ENCODE measurements around the gene OPA1.
A peak's percentile ranks its signal among the peaks of the same experiment; 100 is the strongest.

The OPA1 gene

DNA sequence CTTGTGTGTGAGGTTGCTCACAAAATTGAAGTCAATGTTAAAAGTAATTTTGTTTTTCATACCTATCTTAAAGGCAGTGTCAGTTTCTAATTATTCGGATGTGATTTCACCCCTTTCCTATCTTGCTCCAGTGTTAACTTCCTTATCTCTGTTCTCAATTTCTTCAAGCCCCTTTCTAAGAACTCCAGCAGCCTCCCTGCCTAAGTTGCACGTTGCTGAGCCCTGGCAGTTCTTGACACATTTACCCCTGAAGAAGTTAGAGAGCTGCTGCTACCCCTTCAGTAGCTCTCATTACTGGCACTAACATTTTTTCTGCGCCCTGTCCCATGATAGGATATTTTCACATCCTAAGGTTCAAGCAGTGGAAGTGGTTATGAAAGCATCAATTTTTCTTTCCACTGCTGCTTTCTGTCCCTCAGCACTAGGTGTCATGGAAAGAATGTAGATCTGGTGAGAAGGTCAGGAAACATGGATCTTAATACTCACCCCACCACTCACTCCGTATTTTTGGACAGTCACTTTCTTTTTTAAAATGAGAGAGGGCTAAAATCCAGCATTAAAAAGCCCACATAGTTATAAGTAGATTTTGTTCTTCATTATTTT lies 62.9 kb downstream of the OPA1 start:
- no peak for DNase-seq

GRCh38 chr3:193656445-193656844 lies 63.4 kb downstream of the OPA1 start:
- DNase-seq: no peak

GRCh38 chr3:193656878-193657282 lies 63.9 kb downstream of the OPA1 start:
- DNase-seq: no peak

DNA sequence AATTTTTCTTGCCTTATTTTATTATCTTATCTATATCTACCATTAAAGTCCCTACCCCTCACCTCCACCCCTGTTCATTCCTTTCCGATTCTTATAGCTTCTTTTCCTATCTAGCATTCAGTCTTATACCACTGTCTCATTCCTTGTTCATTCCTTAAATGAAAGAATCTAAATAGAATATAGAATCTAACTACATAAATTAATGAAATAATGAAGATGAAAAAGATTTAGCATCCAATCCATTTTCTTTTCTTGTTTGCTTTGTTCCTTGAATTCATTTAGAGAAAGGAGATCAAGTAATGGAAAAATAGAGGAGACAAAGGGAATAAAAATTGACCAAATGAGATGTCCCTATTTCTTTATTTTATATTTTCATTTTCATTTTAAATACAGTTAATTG lies 67.2 kb downstream of the OPA1 start:
- DNase-seq: no peak

GRCh38 chr3:193660698-193661411 lies 67.8 kb downstream of the OPA1 start:
- DNase-seq: no peak

- DNase-seq: no peak
These were observed 69.8 kb downstream of the OPA1 start for GRCh38 chr3:193662757-193663322.

DNA sequence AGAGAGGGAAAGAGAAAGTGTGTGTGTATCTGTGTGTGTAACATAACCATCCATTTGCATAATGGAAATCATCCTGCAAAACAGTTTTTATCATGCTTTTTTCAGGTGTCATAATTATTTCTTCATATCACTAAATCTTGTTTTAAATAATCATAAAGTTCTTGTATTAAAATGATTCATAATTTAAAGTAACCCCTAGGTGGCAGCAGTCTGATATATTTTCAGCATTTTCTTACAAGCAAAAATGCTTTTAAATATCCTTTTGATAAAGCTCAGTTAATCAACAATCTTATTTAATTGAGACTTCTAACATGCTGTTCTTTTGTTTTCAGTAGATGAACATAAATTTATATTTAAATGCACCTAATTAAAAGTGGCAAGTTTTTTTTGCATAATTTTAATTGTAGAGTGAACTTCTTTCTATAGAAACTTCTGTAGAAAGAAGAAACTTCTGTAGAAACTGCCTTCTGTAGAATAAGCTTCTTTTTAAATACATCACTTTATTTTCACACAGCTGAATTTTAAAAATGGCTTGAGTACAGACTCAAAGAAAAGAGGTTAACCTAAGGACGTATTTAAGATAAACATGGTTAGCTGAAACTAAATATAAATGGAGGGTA lies 72.5 kb downstream of the OPA1 start:
- peak; percentile 26 for DNase-seq

DNA sequence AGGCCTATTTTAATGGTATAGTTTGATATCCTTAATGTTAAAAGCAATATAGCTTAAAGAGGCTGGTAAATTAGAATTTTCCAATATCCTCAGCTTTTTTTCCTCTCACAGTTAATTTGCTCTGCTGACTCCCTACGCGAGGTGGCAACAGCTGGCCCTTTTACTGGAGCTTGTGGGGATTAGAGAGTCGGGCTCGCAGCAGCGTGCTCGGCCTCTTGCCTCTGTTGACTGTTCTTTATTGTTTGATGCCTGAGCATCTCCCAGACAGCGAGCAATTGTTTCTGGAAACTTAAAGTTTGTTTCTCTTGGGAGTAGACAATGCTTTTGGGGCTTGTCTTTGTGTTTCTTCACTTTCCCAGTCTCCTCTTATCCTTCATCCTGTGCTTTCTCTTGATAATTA lies 80.8 kb downstream of the OPA1 start:
- DNase-seq: no peak

DNA sequence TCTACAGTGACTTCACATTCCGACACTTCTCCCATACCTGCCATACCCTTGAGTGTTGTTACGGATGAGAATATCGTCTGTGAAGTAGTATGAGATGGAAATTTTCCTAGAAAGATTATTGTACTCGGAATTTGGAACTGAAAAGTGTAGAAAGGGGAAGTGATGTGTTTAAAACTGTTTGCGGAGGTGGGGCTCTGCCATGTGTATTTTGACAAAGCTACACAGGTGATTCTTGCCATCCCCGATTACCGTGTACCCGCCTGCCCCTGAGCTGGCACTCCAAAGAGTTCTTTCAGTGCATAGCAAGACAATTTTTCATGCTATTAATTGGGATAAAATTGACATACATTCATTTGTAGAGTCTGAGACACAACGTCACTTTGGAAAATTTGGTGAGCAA lies 81.7 kb downstream of the OPA1 start:
- no peak for DNase-seq

GRCh38 chr3:193677734-193678133 lies 84.7 kb downstream of the OPA1 start:
- no peak for DNase-seq

DNA sequence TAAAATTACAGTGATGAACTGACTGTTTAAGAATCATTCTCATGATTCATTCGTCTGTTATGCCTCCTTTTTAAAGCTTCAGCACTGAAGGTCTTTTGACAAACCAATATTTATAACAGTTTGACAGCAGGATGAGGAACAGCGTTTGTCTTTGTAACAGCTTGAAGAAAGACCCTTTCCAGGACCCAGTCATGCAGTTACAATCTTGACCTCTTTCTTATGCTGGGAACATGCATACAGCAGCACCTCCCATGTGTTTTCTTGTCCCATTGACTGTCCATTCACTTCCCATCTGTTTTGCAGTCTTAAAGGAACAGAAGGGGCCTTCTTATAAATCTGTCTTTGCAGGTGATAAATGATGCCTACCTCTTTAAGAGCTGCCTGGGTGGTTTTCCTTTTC lies 87.2 kb downstream of the OPA1 start:
- DNase-seq: peak; percentile 18

DNA sequence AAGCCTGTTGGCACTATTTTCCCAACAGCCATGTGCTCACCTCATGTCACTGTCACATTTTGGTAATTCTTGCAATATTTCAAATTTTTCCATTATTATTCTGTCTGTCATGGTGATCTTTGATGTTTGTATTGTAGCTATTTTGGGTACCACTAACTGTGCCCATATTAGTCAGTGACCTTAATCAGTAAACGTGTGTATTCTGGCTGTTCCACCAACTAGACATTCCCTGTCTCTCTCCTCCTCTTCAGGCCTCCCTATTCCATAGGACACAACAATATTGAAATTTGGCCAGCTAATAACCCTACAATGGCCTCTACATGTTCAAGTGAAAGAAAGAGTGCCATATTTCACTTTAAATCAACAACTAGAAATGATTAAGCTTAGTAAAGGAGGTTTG lies 88.6 kb downstream of the OPA1 start:
- DNase-seq: no peak

DNA sequence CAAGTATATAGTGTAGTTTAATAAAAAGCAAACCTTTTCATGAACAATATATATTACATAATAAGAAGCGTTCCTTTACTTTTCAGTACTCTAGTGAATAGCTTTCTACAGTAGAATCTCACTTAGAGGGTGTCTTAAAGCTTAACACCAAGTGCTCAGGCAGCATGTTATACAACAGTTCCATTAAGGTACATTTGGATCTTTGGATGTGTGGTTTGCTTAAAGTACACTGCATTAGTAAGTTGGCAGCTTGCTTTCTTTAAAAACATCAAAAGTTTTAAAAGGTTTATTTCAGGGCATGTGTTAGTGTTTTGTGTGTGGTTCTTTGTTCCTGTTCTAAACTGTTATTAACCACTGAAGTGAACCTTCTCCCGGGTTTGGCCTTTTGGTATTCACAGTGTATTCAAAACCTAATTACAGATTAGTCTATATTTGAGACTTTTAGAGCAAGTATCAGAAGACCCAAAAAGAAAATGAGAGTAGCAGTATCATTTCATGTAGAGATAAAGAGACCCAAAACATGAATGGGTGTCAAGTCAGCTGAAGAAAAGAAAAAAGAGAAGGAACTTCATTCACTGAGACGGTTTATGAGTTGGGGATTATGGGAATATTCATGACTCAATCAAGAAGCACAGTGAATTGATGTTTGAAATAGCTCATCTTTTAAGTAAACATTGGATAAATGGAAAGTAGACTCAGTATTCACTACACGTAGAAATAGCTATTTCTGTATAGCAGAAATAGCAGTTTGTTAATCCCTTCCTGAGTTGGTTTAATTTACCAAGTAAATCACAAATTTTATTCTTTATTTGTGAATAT lies 93.9 kb downstream of the OPA1 start:
- DNase-seq: no peak

DNA sequence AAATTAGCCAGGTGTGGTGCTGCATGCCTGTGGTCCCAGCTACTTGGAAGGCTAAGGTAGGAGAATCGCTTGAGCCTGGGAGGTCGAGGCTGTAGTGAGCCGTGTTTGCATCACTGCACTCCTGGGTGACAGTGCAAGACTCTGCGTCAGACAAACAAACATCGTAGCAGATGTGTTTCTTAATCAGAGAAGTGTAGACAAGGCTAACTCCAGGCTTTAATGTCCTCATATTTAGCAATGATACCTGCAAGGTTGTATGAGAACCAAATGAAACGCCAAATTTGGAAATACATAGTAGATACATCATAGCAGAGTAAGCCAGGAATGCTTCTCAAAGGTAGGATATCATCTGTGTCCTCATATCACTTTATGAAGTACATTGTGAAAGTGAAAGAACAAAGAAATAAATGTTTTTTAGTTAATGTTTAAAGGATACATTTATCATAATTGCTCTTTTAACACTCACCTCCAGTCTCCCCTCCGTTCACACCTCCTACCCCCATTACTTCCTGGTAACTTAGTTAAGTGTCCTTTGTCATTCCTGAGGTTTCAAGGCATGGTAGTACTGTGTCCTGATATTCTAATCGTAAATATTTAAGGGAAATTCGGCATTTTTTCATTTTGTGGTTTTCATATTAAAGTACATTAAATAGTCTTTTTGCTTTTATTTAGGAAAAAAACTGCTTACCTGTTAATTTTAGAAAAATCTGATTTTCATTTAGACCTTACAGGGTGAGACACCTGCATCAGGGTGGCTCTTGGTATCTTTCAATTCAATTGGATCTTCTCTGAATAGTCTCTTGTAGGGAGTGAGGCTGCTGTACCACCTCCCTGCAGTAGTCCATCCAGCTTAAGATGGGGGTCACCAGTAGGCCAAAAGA lies 96.1 kb downstream of the OPA1 start:
- DNase-seq: no peak

DNA sequence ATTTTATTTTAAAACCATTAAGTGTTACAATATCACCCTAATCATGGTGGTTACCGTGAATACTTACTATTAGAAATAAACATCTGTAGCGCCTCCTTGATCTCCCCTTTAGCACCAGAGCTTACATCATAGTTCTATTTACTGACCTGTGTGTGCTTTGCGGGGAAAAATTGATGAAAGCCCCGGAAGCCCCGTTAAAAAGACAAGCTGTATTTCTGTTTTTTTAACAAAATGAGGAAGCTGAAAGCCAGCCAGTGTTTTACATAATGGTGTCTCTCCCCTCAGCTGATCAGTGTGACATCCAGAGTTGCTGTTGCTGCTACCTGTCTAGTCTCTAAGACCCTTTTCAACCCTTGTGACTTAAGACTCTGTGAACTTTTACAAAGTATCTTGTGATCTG lies 100.8 kb downstream of the OPA1 start:
- no peak for DNase-seq

- DNase-seq: no peak
These were observed 109.1 kb downstream of the OPA1 start for GRCh38 chr3:193701953-193702635.

DNA sequence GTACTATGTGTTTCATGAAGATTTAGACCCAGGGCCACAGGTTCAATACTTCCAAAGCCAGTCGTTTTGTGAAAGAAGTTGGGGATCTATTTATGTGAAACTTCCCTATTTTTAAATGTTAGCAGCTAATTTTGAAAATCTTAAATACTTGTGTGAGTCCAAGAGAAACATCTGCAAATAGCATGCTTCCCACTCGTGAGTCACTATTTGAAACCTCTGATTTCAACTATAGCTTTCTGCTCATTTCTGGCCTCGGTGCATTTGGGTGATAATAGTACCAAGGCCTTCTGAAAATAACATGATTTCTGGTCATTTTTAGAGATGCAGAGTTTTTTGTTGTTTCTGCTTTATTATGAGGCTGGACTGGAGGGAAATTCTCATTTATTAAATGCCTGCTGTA lies 110.0 kb downstream of the OPA1 start:
- peak; percentile 6 for DNase-seq

DNA sequence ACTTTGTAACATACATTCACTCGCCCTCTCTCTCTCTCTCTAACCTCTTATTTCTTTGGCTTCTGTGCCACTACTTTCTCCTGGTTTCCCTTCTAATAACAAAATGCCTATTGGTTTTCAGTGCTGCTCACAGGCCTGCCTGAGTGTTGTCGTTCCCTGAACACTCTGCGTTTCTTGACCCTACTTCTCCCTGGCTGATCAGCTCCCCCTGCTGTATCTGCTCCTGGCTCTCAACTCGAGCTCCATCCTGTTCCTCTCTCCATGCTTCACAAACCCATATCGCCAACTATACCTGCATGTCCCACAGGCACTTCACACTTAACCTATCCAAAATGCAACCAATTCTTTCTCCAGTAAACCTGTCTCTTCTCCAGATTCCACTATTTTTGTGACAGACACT lies 111.4 kb downstream of the OPA1 start:
- no peak for DNase-seq

GRCh38 chr3:193708270-193708669 lies 115.3 kb downstream of the OPA1 start:
- no peak for DNase-seq

GRCh38 chr3:193710286-193711165 lies 117.5 kb downstream of the OPA1 start:
- DNase-seq: no peak

DNA sequence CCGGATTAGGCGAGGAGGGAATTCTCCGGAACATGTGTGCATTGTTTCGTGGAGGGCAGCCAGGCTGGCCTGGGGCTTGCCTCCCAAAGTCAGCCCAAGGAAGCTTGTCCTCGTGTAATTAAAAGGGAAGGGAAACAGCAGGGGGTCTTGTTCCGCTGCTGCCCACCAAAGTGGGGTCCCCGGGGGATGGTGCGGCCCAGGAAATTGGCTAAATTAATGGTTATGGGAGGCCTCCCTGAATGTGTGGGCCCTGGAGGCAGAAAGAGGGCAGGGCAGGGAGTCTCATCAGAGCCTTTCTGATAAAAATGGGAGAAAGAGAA lies 118.1 kb downstream of the OPA1 start:
- no peak for DNase-seq
